H9 (cell line): Measurements from ENCODE around the gene AFAP1L1. TPM values are rescaled to one million over a fixed set of nuclear protein-coding genes. Genes with fewer than 3 reads are reported as not detected.

Experiments
- DNase-seq: peaks from one replicate; pipeline ENCODE4 v3.0.0-alpha.2; 2017
- H2AFZ ChIP-seq: one replicate; pipeline ENCODE4 v1.6.1; 2013; ENCODE audit warnings: mild to moderate bottlenecking, low read length, control low read depth, moderate library complexity
- H2AK5ac ChIP-seq: 2 replicates; pipeline ENCODE4 v1.6.1; 2013; ENCODE audit warnings: low read length, control low read depth, mixed read lengths; ENCODE audit not compliant: insufficient read length
- H2BK120ac ChIP-seq: one replicate; pipeline ENCODE4 v1.6.1; 2013; ENCODE audit warnings: low read depth, mild to moderate bottlenecking, low read length, control low read depth, inconsistent platforms; ENCODE audit not compliant: poor library complexity, severe bottlenecking
- H2BK12ac ChIP-seq: 2 replicates; pipeline ENCODE4 v1.6.1; 2013; ENCODE audit warnings: low read length, control low read depth, mixed read lengths, low read depth; ENCODE audit not compliant: insufficient read length
- H2BK15ac ChIP-seq: 2 replicates; pipeline ENCODE4 v1.6.1; 2013; ENCODE audit warnings: low read depth, low read length, control low read depth
- H2BK20ac ChIP-seq: one replicate; pipeline ENCODE4 v1.6.1; 2013; ENCODE audit warnings: low read depth, mild to moderate bottlenecking, low read length, control low read depth, inconsistent platforms; ENCODE audit not compliant: poor library complexity, severe bottlenecking
- H2BK5ac ChIP-seq: 2 replicates; pipeline ENCODE4 v1.6.1; 2013; ENCODE audit warnings: low read length, control low read depth, mixed read lengths; ENCODE audit not compliant: insufficient read length
- H3K14ac ChIP-seq: 2 replicates; pipeline ENCODE4 v1.6.1; 2013; ENCODE audit warnings: low read length, control low read depth; ENCODE audit not compliant: insufficient read depth
- H3K18ac ChIP-seq: 2 replicates; pipeline ENCODE4 v1.6.1; 2013; ENCODE audit warnings: low read depth, mild to moderate bottlenecking, mixed read lengths, low read length, control low read depth; ENCODE audit not compliant: insufficient read length
- H3K23ac ChIP-seq: 2 replicates; pipeline ENCODE4 v1.6.1; 2013; ENCODE audit warnings: low read length, control low read depth, mixed read lengths, low read depth; ENCODE audit not compliant: insufficient read length
- H3K23me2 ChIP-seq: 2 replicates; pipeline ENCODE4 v1.6.1; 2013; ENCODE audit warnings: low read depth, mild to moderate bottlenecking, mixed read lengths, low read length, control low read depth; ENCODE audit not compliant: insufficient read length, poor library complexity, severe bottlenecking
- H3K27ac ChIP-seq: 2 replicates; pipeline ENCODE4 v1.5.1; 2013; ENCODE audit warnings: low read length, control low read depth, mixed read lengths, low read depth; ENCODE audit not compliant: insufficient read length
- H3K27me3 ChIP-seq: 2 replicates; pipeline ENCODE4 v1.6.1; 2013; ENCODE audit warnings: low read length, control low read depth, inconsistent platforms; ENCODE audit not compliant: insufficient read depth
- H3K4ac ChIP-seq: 2 replicates; pipeline ENCODE4 v1.6.1; 2013; ENCODE audit warnings: low read depth, mild to moderate bottlenecking, control low read depth, inconsistent platforms, low read length, moderate library complexity
- H3K4me1 ChIP-seq: 2 replicates; pipeline ENCODE4 v1.6.1; 2013; ENCODE audit warnings: low read length, control low read depth, inconsistent platforms; ENCODE audit not compliant: insufficient read depth
- H3K4me2 ChIP-seq: 2 replicates; pipeline ENCODE4 v1.6.1; 2013; ENCODE audit warnings: low read length, control low read depth, mixed read lengths; ENCODE audit not compliant: insufficient read length, insufficient read depth
- H3K56ac ChIP-seq: 2 replicates; pipeline ENCODE4 v1.6.1; 2013; ENCODE audit warnings: low read depth, mild to moderate bottlenecking, mixed read lengths, low read length, control low read depth; ENCODE audit not compliant: insufficient read length
- H3K79me1 ChIP-seq: 2 replicates; pipeline ENCODE4 v1.6.1; 2013; ENCODE audit warnings: low read depth, mild to moderate bottlenecking, moderate library complexity, low read length, control low read depth, inconsistent platforms; ENCODE audit not compliant: insufficient read depth, poor library complexity, severe bottlenecking
- H3K79me2 ChIP-seq: 2 replicates; pipeline ENCODE4 v1.6.1; 2013; ENCODE audit warnings: low read length, control low read depth, inconsistent platforms; ENCODE audit not compliant: insufficient read depth
- H3K9ac ChIP-seq: 2 replicates; pipeline ENCODE4 v1.6.1; 2013; ENCODE audit warnings: low read length, control low read depth, mixed read lengths; ENCODE audit not compliant: insufficient read length; ENCODE audit errors: extremely low read depth
- H3K9me3 ChIP-seq: one replicate; pipeline ENCODE4 v1.6.1; 2013; ENCODE audit warnings: low read depth, low read length, inconsistent platforms; ENCODE audit not compliant: control insufficient read depth
- H3T11ph ChIP-seq: one replicate; pipeline ENCODE4 v1.6.1; 2013; ENCODE audit warnings: mild to moderate bottlenecking, low read length, control low read depth, inconsistent platforms
- H4K20me1 ChIP-seq: one replicate; pipeline ENCODE4 v1.6.1; 2013; ENCODE audit not compliant: control insufficient read depth, insufficient read length, insufficient read depth
- H4K5ac ChIP-seq: 2 replicates; pipeline ENCODE4 v1.6.1; 2013; ENCODE audit warnings: low read depth, mild to moderate bottlenecking, mixed read lengths, low read length, control low read depth; ENCODE audit not compliant: insufficient read length
- H4K8ac ChIP-seq: replicated peaks from 2 replicates; pipeline ENCODE4 v1.6.1; 2013; ENCODE audit warnings: low read length, control low read depth, mixed read lengths, low read depth; ENCODE audit not compliant: insufficient read length
- H4K91ac ChIP-seq: 2 replicates; pipeline ENCODE4 v1.6.1; 2013; ENCODE audit warnings: low read depth, mild to moderate bottlenecking, moderate library complexity, mixed read lengths, low read length, control low read depth; ENCODE audit not compliant: insufficient read length
- H3K27ac Mint-ChIP-seq, 3 experiments: 2 replicates in 2 of 3; 3 replicates in 1 of 3; pipeline ENCODE4 v1.8.0; 2020 to 2021; ENCODE audit warnings: mixed read lengths in 3 of 3, mild to moderate bottlenecking in 1 of 3, moderate library complexity in 1 of 3
- H3K27me3 Mint-ChIP-seq: 2 replicates; pipeline ENCODE4 v1.8.0; 2021; ENCODE audit warnings: low read depth, mild to moderate bottlenecking, moderate library complexity, mixed read lengths
- H3K36me3 Mint-ChIP-seq, 3 experiments: 2 replicates in 2 of 3; 3 replicates in 1 of 3; pipeline ENCODE4 v1.8.0; 2020 to 2021; ENCODE audit warnings: low read depth in 3 of 3, mixed read lengths in 3 of 3; ENCODE audit not compliant: insufficient read depth in 1 of 3
- H3K4me1 Mint-ChIP-seq, 2 experiments: 2 replicates each; pipeline ENCODE4 v1.8.0; 2020; ENCODE audit warnings: mixed read lengths in 2 of 2
- H3K4me3 Mint-ChIP-seq, 2 experiments: 2 replicates in 1 of 2; 3 replicates in 1 of 2; pipeline ENCODE4 v1.8.0; 2020 to 2021; ENCODE audit warnings: mild to moderate bottlenecking in 2 of 2, mixed read lengths in 2 of 2, moderate library complexity in 1 of 2
- H3K9me3 Mint-ChIP-seq, 2 experiments: 2 replicates in 1 of 2; 3 replicates in 1 of 2; pipeline ENCODE4 v1.8.0; 2020; ENCODE audit warnings: mild to moderate bottlenecking in 2 of 2, mixed read lengths in 2 of 2, moderate library complexity in 1 of 2
- CTCF ChIP-seq: fragments of 200-600 bp; sonication (generic); conservative IDR thresholded peaks from 3 replicates; pipeline ENCODE4 v1.8.0; 2021; ENCODE audit warnings: antibody characterized with exemption, mild to moderate bottlenecking
- WGBS: extraction: QIAGEN DNeasy Blood & Tissue Kit; methylation state at CpG from one replicate; pipeline ENCODE4 v1.1.7; 2013; ENCODE audit warnings: missing lambda C conversion rate, low lambda C conversion rate, mixed read lengths; ENCODE audit not compliant: insufficient read length; ENCODE audit errors: extremely low coverage; 5-methylcytosine and 5-hydroxymethylcytosine counted together
- total RNA-seq: library from RNA; stranded (reverse); gene quantifications from 2 replicates; pipeline ENCODE4 v1.2.1, GENCODE V29; 2021

Gene AFAP1L1
- total RNA-seq, 1 experiment from 2014 or later: 1.8 TPM

GRCh38 chr5:149282966-149283332, 11.3 kb downstream of the AFAP1L1 start:
- H3K27me3 ChIP-seq: no peaks in the 10 kb centered on the region
- peaks cover 15% of the 10 kb centered on the region for H3K27me3 Mint-ChIP-seq
- no peak overlapping the region for H3K4me3 Mint-ChIP-seq
- H4K20me1 ChIP-seq: no peaks in the 10 kb centered on the region
- no peak overlapping the region for H2BK20ac ChIP-seq
- no peak overlapping the region for H3K9ac ChIP-seq
- no peak overlapping the region for H3T11ph ChIP-seq
- no peak overlapping the region for H4K8ac ChIP-seq
- H3K9me3 Mint-ChIP-seq: no peaks in the 10 kb centered on the region; a peak in 1 of 5 replicates
- no peak overlapping the region for H4K5ac ChIP-seq
- H3K4ac ChIP-seq: no peak overlapping the region
- no peak overlapping the region for H3K23ac ChIP-seq
- no peaks in the 10 kb centered on the region for H3K79me2 ChIP-seq
- no peak overlapping the region for H4K91ac ChIP-seq
- peaks cover 8 to 15% of the 10 kb centered on the region in 2 experiments for H3K4me1 Mint-ChIP-seq
- H3K27ac ChIP-seq: no peak overlapping the region
- H3K4me2 ChIP-seq: no peak overlapping the region
- no peak overlapping the region for H2BK5ac ChIP-seq
- H2BK120ac ChIP-seq: no peak overlapping the region
- H3K36me3 Mint-ChIP-seq: no peaks in the 10 kb centered on the region
- H3K14ac ChIP-seq: no peak overlapping the region
- no peak overlapping the region for H3K18ac ChIP-seq
- H2AK5ac ChIP-seq: no peak overlapping the region
- no peak overlapping the region for H2BK15ac ChIP-seq
- TF ChIP-seq CTCF: no peak
- H2AFZ ChIP-seq: no peak overlapping the region
- no peaks in the 10 kb centered on the region for H3K9me3 ChIP-seq
- no peaks in the 10 kb centered on the region for H3K79me1 ChIP-seq
- no CpG with 5 or more reads among the region's 5 CpGs for WGBS
- DNase-seq: no peak
- no peak overlapping the region for H3K56ac ChIP-seq
- no peak overlapping the region for H2BK12ac ChIP-seq
- no peaks in the 10 kb centered on the region for H3K23me2 ChIP-seq
- H3K27ac Mint-ChIP-seq: no peak overlapping the region
- H3K4me1 ChIP-seq: no peaks in the 10 kb centered on the region
